ENCODE measurements around the gene ZSWIM9.

GRCh38 chr19:48139053-48139452 lies 31.4 kb upstream of the ZSWIM9 start:
- TF ChIP-seq POLR2A (IDR thresholded peaks at IDR 0.05; ENCODE audit: low read length), result no peak
- TF ChIP-seq GATA1 (IDR thresholded peaks at IDR 0.05; ENCODE audit: low read depth, low read length), result no peak

All from erythroblast (primary cell).